Panc1 (cell line): ENCODE results near the gene METTL6.

Experiments
- TCF7L2 ChIP-seq: IDR thresholded peaks from 2 replicates; pipeline ENCODE4 v1.6.1; 2011; ENCODE audit warnings: mild to moderate bottlenecking, low read depth, low read length, inconsistent platforms
- TF ChIP-seq, protein P1 (sequence below): fragments of 450-650 bp; IDR thresholded peaks from 2 replicates; pipeline ENCODE4 v1.5.1; 2017; ENCODE audit warnings: mild to moderate bottlenecking

DNA sequence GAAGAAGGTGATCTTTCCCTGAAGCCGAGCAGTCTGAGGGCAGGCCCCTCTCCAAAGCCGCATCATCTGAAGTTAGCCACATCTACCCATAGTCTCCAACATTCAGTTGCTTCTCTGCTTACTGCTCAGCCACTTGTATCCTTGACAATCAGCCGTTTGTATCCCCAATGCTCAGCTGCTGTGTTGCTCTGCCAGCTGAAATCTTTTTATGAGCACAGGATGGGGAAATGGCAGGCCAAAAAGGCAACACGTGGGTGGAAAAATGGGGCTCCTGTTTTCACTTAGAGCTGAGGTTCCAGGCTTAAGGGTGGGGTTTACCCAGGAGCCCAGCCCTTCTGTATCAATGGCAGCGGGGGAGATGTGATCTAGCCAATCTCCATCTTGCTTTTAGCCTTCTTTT, 36.3 kb downstream of the METTL6 start:
- TF ChIP-seq, protein P1, sequence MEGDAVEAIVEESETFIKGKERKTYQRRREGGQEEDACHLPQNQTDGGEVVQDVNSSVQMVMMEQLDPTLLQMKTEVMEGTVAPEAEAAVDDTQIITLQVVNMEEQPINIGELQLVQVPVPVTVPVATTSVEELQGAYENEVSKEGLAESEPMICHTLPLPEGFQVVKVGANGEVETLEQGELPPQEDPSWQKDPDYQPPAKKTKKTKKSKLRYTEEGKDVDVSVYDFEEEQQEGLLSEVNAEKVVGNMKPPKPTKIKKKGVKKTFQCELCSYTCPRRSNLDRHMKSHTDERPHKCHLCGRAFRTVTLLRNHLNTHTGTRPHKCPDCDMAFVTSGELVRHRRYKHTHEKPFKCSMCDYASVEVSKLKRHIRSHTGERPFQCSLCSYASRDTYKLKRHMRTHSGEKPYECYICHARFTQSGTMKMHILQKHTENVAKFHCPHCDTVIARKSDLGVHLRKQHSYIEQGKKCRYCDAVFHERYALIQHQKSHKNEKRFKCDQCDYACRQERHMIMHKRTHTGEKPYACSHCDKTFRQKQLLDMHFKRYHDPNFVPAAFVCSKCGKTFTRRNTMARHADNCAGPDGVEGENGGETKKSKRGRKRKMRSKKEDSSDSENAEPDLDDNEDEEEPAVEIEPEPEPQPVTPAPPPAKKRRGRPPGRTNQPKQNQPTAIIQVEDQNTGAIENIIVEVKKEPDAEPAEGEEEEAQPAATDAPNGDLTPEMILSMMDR = no peak
- TF ChIP-seq TCF7L2 = no peak
